Neural cell (in vitro differentiated cells): ENCODE data around the gene DUSP28. TPM values are rescaled to one million over a fixed set of nuclear protein-coding genes. Genes with fewer than 3 reads are reported as not detected.
A peak's percentile ranks its signal among the peaks of the same experiment; 100 is the strongest.

Experiments used
- H2AFZ ChIP-seq: fragments of 200-600, 300-800 bp; sonication (generic), shearing (Covaris generic); 2 replicates; pipeline ENCODE4 v1.6.0; 2014; ENCODE audit warnings: low read depth, mild to moderate bottlenecking, antibody characterized with exemption, low read length, moderate library complexity
- H3F3A ChIP-seq: fragments of 200-600 bp; shearing (Covaris generic); 2 replicates; pipeline ENCODE4 v1.6.1; 2016; ENCODE audit warnings: mild to moderate bottlenecking, moderate library complexity, mixed read lengths, antibody characterized with exemption, low read length; ENCODE audit not compliant: insufficient read depth, poor library complexity, severe bottlenecking
- H3K27ac ChIP-seq: fragments of 200-600, 300-800 bp; sonication (generic), shearing (Covaris generic); 2 replicates; pipeline ENCODE4 v1.5.1; 2014; ENCODE audit warnings: mild to moderate bottlenecking, low read length, moderate library complexity
- H3K27me3 ChIP-seq: fragments of 300-800, 200-600 bp; sonication (generic), shearing (Covaris generic); 2 replicates; pipeline ENCODE4 v1.6.0; 2014; ENCODE audit warnings: mild to moderate bottlenecking, low read depth, low read length, moderate library complexity; ENCODE audit not compliant: insufficient read depth
- H3K36me3 ChIP-seq: fragments of 300-800, 200-600 bp; sonication (generic), shearing (Covaris generic); 2 replicates; pipeline ENCODE4 v1.5.1; 2014; ENCODE audit warnings: mild to moderate bottlenecking, antibody characterized with exemption, low read length, moderate library complexity; ENCODE audit not compliant: insufficient read depth
- H3K4me2 ChIP-seq: fragments of 300-800, 200-600 bp; sonication (generic), shearing (Covaris generic); 2 replicates; pipeline ENCODE4 v1.6.0; 2014; ENCODE audit warnings: mild to moderate bottlenecking, low read length
- H3K4me3 ChIP-seq: fragments of 300-800, 200-600 bp; sonication (generic), shearing (Covaris generic); 2 replicates; pipeline ENCODE4 v1.5.1; 2014; ENCODE audit warnings: mild to moderate bottlenecking, low read length, moderate library complexity
- H3K79me2 ChIP-seq: fragments of 200-600 bp; shearing (Covaris generic); replicated peaks from 2 replicates; pipeline ENCODE4 v1.6.0; 2014; ENCODE audit warnings: mild to moderate bottlenecking, low read length, moderate library complexity; ENCODE audit not compliant: insufficient read depth
- H3K9ac ChIP-seq: fragments of 300-800, 200-600 bp; sonication (generic), shearing (Covaris generic); 2 replicates; pipeline ENCODE4 v1.6.1; 2016; ENCODE audit warnings: mild to moderate bottlenecking, low read length, mixed read lengths
- H3K9me2 ChIP-seq: fragments of 200-600 bp; shearing (Covaris generic); 2 replicates; pipeline ENCODE4 v1.6.1; 2016; ENCODE audit warnings: mild to moderate bottlenecking, low read length, mixed read lengths; ENCODE audit not compliant: insufficient read depth
- H3K9me3 ChIP-seq: fragments of 200-600, 300-800 bp; sonication (generic), shearing (Covaris generic); 2 replicates; pipeline ENCODE4 v1.6.1; 2016; ENCODE audit warnings: mild to moderate bottlenecking, mixed run types, low read length, moderate library complexity, mixed read lengths
- H4K20me1 ChIP-seq: fragments of 200-600 bp; shearing (Covaris generic); 2 replicates; pipeline ENCODE4 v1.6.1; 2016; ENCODE audit warnings: mild to moderate bottlenecking, mixed run types; ENCODE audit not compliant: insufficient read depth
- CTCF ChIP-seq: fragments of 450-650 bp; IDR thresholded peaks from 2 replicates; pipeline ENCODE4 v1.5.1; 2014; ENCODE audit warnings: antibody characterized with exemption, mild to moderate bottlenecking, moderate library complexity; ENCODE audit not compliant: poor library complexity, severe bottlenecking
- EP300 ChIP-seq: fragments of 450-650 bp; conservative IDR thresholded peaks from 2 replicates; pipeline ENCODE4 v1.6.1; 2014; ENCODE audit warnings: antibody characterized with exemption, mild to moderate bottlenecking, moderate library complexity; ENCODE audit not compliant: poor library complexity, severe bottlenecking
- EZH2 ChIP-seq: fragments of 200-600, 300-800 bp; shearing (Covaris generic), sonication (generic); IDR thresholded peaks from 2 replicates; pipeline ENCODE4 v1.6.1; 2014; ENCODE audit warnings: antibody characterized with exemption, low read length, borderline replicate concordance, mild to moderate bottlenecking; ENCODE audit not compliant: insufficient read depth, poor library complexity, severe bottlenecking
- MXI1 ChIP-seq: fragments of 450-650 bp; conservative IDR thresholded peaks from 2 replicates; pipeline ENCODE4 v1.6.1; 2014; ENCODE audit warnings: antibody characterized with exemption, mild to moderate bottlenecking; ENCODE audit not compliant: poor library complexity, severe bottlenecking
- POLR2AphosphoS5 ChIP-seq: IDR thresholded peaks from 2 replicates; pipeline ENCODE4 v1.6.1; 2012
- RAD21 ChIP-seq: fragments of 450-650 bp; conservative IDR thresholded peaks from 2 replicates; pipeline ENCODE4 v1.6.1; 2014; ENCODE audit warnings: antibody characterized with exemption, mild to moderate bottlenecking, moderate library complexity
- REST ChIP-seq: IDR thresholded peaks from 2 replicates; pipeline ENCODE4 v1.6.1; 2012; ENCODE audit warnings: borderline replicate concordance
- SMC3 ChIP-seq: fragments of 450-650 bp; conservative IDR thresholded peaks from 2 replicates; pipeline ENCODE4 v1.6.1; 2014; ENCODE audit warnings: antibody characterized with exemption, mild to moderate bottlenecking, moderate library complexity; ENCODE audit not compliant: poor library complexity
- TAF1 ChIP-seq: IDR thresholded peaks from 2 replicates; pipeline ENCODE4 v1.6.1; 2012; ENCODE audit warnings: low read depth
- polyA plus RNA-seq: library from polyadenylated mRNA; depleted of rRNA; stranded (reverse); fragments of >200 nt; gene quantifications from 2 replicates; pipeline ENCODE4 v1.2.3, GENCODE V29; 2014

Gene DUSP28
- polyA plus RNA-seq, 1 donor from 2014 or later = 26.6 TPM

GRCh38 chr2:240513549-240514287 is 46.4 kb upstream of the DUSP28 start:
- Histone ChIP-seq H3K79me2 (no peaks in the 10 kb centered on the region), H3K4me3 (no peak overlapping the region), H3K36me3 (no peaks in the 10 kb centered on the region), H3K27ac (no peak overlapping the region), H3K27me3 (no peaks in the 10 kb centered on the region), H3K9me2 (no peaks in the 10 kb centered on the region), H2AFZ (no peak overlapping the region), H3K9ac (no peak overlapping the region), H3K4me2 (no peak overlapping the region), H3F3A (no peaks in the 10 kb centered on the region), H3K9me3 (no peaks in the 10 kb centered on the region), H4K20me1 (no peaks in the 10 kb centered on the region)
- TF ChIP-seq CTCF (peak; percentile 44), EZH2 (no peak), REST (no peak), MXI1 (no peak), EP300 (no peak), SMC3 (peak; percentile 36), POLR2AphosphoS5 (no peak), RAD21 (peak; percentile 30), TAF1 (no peak)

GRCh38 chr2:240514631-240515030 is 45.5 kb upstream of the DUSP28 start:
- Histone ChIP-seq H3K9me2 (no peaks in the 10 kb centered on the region), H3K36me3 (no peaks in the 10 kb centered on the region), H2AFZ (no peak overlapping the region), H3K9ac (no peak overlapping the region), H4K20me1 (no peaks in the 10 kb centered on the region), H3K79me2 (no peaks in the 10 kb centered on the region), H3K9me3 (no peaks in the 10 kb centered on the region), H3K27ac (no peak overlapping the region), H3K4me3 (no peak overlapping the region), H3F3A (no peaks in the 10 kb centered on the region), H3K27me3 (peaks cover 4% of the 10 kb centered on the region), H3K4me2 (no peak overlapping the region)
- TF ChIP-seq RAD21 (no peak), TAF1 (no peak), EP300 (no peak), MXI1 (no peak), POLR2AphosphoS5 (no peak), SMC3 (no peak), EZH2 (no peak), CTCF (no peak)
